OCI-M2 (cell line): ENCODE data around the gene SEMA3B.

Experiments
- DNase-seq: peaks from one replicate; lab custom pipeline; 2025; ENCODE audit not compliant: unreplicated experiment; lab: John Stamatoyannopoulos, UW

The SEMA3B gene

DNA sequence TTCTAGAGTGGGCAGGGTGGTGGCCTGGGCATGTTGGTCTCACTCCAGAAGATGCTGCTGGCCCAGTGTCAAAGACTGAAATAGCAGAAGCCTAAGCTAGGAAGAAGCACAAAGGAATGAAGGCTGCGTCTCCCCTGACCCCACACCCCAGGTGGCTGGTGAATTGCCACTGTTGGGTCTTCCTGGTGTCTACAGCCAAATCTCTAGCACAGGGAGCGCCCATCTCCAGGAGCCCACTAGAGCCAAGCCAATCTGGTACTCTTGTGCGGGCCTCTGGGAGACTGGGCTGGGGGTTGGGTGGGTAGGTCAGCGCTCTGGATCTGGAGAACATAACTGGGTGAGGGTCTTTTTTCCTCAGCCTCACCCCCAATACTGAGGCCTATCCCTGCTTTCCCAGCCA lies 58.2 kb downstream of the SEMA3B start:
- no peak for DNase-seq
